ENCODE data around the gene UTF1. TPM values are rescaled to one million over a fixed set of nuclear protein-coding genes. Genes with fewer than 3 reads are reported as not detected.

UTF1 gene
- total RNA-seq, 2 experiments from 2014 or later = not detected

DNA sequence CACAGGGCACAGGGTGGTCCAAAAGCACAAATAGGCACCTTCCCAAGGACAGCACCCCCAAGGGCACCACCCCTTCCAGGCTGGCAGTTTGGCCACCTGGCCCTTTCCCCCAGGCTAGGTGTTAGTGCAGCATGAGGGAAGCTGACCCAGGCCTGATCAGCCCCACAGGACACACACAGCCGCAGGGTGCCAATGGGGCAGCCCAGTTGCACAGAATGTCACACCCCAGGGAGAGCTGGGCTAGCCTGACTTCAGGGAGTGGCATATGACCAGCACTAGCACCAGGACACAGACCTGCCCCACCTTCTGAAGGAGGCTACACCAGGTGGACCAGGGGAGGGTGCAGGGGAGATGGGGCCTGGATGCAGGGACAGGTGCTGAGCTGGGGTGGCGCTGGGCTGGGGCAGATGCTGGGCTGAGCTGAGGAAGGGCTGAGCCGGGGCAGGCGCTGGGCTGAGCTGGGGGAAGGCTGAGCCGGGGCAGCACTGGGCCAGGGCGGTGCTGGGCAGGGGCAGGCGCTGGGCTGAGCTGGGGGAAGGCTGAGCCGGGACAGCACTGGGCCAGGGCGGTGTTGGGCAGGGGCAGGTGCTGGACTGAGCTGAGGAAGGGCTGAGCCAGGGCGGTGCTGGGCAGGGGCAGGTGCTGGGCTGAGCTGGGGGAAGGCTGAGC is 50.5 kb downstream of the UTF1 start:
- no peak overlapping the region for H3K4me2 ChIP-seq (ENCODE audit: low read length)
- POLR2A ChIA-PET = no interaction called here
- intact Hi-C loops (cut with micrococcal nuclease; ENCODE audit: unreplicated experiment) = no loop called here

GRCh38 chr10:133281084-133281483 is 51.1 kb downstream of the UTF1 start:
- H3K9me2 ChIP-seq (ENCODE audit: insufficient read depth, low read length) = no peaks in the 10 kb centered on the region
- no peak overlapping the region for H3K27ac ChIP-seq (ENCODE audit: low read depth, low read length, poor library complexity, severe bottlenecking)
- intact Hi-C loops (cut with micrococcal nuclease; ENCODE audit: unreplicated experiment) = no loop called here
- no peaks in the 10 kb centered on the region for H3K79me2 ChIP-seq (ENCODE audit: insufficient read depth, low read depth, low read length)
- peaks cover 30% of the 10 kb centered on the region for H3K4me1 ChIP-seq (ENCODE audit: insufficient read depth, low read length, poor library complexity, severe bottlenecking)
- POLR2A ChIA-PET = no interaction called here
- H3K4me3 ChIP-seq (ENCODE audit: low read depth, low read length, poor library complexity, severe bottlenecking) = no peak overlapping the region
- H2AFZ ChIP-seq (ENCODE audit: low read length) = no peak overlapping the region
- DNase-seq (ENCODE audit: low spot score) = no peak
- peaks cover 33% of the 10 kb centered on the region for H3K36me3 ChIP-seq (ENCODE audit: insufficient read depth, low read length)
- CTCF ChIA-PET (ENCODE audit: unreplicated experiment) = no interaction called here
- no peak overlapping the region for H3K4me2 ChIP-seq (ENCODE audit: low read length)
- TF ChIP-seq, protein P1, sequence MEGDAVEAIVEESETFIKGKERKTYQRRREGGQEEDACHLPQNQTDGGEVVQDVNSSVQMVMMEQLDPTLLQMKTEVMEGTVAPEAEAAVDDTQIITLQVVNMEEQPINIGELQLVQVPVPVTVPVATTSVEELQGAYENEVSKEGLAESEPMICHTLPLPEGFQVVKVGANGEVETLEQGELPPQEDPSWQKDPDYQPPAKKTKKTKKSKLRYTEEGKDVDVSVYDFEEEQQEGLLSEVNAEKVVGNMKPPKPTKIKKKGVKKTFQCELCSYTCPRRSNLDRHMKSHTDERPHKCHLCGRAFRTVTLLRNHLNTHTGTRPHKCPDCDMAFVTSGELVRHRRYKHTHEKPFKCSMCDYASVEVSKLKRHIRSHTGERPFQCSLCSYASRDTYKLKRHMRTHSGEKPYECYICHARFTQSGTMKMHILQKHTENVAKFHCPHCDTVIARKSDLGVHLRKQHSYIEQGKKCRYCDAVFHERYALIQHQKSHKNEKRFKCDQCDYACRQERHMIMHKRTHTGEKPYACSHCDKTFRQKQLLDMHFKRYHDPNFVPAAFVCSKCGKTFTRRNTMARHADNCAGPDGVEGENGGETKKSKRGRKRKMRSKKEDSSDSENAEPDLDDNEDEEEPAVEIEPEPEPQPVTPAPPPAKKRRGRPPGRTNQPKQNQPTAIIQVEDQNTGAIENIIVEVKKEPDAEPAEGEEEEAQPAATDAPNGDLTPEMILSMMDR (conservative IDR thresholded peaks at IDR 0.05; ENCODE audit: low read length) = no peak
- no peak for TF ChIP-seq EZH2phosphoT487 (IDR thresholded peaks at IDR 0.05; ENCODE audit: borderline replicate concordance, low read depth, low read length)
- no peaks in the 10 kb centered on the region for H3K9me3 ChIP-seq (ENCODE audit: low read length)
- no TSS peak for BruUV-seq (replicated peaks)
- H4K20me1 ChIP-seq (ENCODE audit: insufficient read depth, low read length) = no peaks in the 10 kb centered on the region

More for the DNA sequence above, 50.5 kb downstream of the UTF1 start:
- H3K4me3 ChIP-seq (ENCODE audit: low read depth, low read length, poor library complexity, severe bottlenecking) = no peak overlapping the region
- no peaks in the 10 kb centered on the region for H3K79me2 ChIP-seq (ENCODE audit: insufficient read depth, low read depth, low read length)
- TF ChIP-seq, protein P1 (conservative IDR thresholded peaks at IDR 0.05; ENCODE audit: low read length) = no peak
- no peak for TF ChIP-seq EZH2phosphoT487 (IDR thresholded peaks at IDR 0.05; ENCODE audit: borderline replicate concordance, low read depth, low read length)
- H3K27ac ChIP-seq (ENCODE audit: low read depth, low read length, poor library complexity, severe bottlenecking) = no peak overlapping the region
- DNase-seq (ENCODE audit: low spot score) = no peak
- no peaks in the 10 kb centered on the region for H3K9me3 ChIP-seq (ENCODE audit: low read length)
- no peaks in the 10 kb centered on the region for H3K9me2 ChIP-seq (ENCODE audit: insufficient read depth, low read length)
- CTCF ChIA-PET (ENCODE audit: unreplicated experiment) = interaction anchor here (0.6 kb wide), 1 partner anchor 26 kb away, joined by 3 read pairs; no protein-coding TSS in a partner anchor
- peaks cover 28% of the 10 kb centered on the region for H3K36me3 ChIP-seq (ENCODE audit: insufficient read depth, low read length)
- no TSS peak for BruUV-seq (replicated peaks)
- no peaks in the 10 kb centered on the region for H4K20me1 ChIP-seq (ENCODE audit: insufficient read depth, low read length)
- H2AFZ ChIP-seq (ENCODE audit: low read length) = no peak overlapping the region
- peaks cover 35% of the 10 kb centered on the region for H3K4me1 ChIP-seq (ENCODE audit: insufficient read depth, low read length, poor library complexity, severe bottlenecking)

Small RNA genes lying within 50 kb of the gene (microRNA-seq; reads per million reads assigned to microRNA genes)
- gene MIR202 (ENCODE audit: borderline replicate concordance) = not detected

Other genes starting within 250 kb of the UTF1 start
- not detected in 2 replicates for gene ADGRA1, start 142.3 kb upstream of the UTF1 start, total RNA-seq (2014; rRNA removed; shearing (Covaris generic))
- not detected in 2 replicates for gene ADGRA1, start 142.3 kb upstream of the UTF1 start, total RNA-seq (2022)
- not detected in 2 replicates for gene KNDC1, start 70.0 kb upstream of the UTF1 start, total RNA-seq (2014; rRNA removed; shearing (Covaris generic))
- gene KNDC1, start 70.0 kb upstream of the UTF1 start, total RNA-seq (2022) = not detected in 2 replicates
- gene VENTX, start 7.6 kb downstream of the UTF1 start, total RNA-seq (2014; rRNA removed; shearing (Covaris generic)) = not detected in 2 replicates
- gene VENTX, start 7.6 kb downstream of the UTF1 start, total RNA-seq (2022) = not detected in 2 replicates
- gene ADAM8, start 46.7 kb downstream of the UTF1 start, total RNA-seq (2014; rRNA removed; shearing (Covaris generic)) = 7.5 and 10.0 TPM in 2 replicates
- 16.3 and 17.6 TPM in 2 replicates for gene ADAM8, start 46.7 kb downstream of the UTF1 start, total RNA-seq (2022)
- 37.8 and 40.5 TPM in 2 replicates for gene TUBGCP2, start 78.7 kb downstream of the UTF1 start, total RNA-seq (2014; rRNA removed; shearing (Covaris generic))
- gene TUBGCP2, start 78.7 kb downstream of the UTF1 start, total RNA-seq (2022) = 53.0 and 56.1 TPM in 2 replicates
- 64.7 and 95.0 TPM in 2 replicates for gene ZNF511, start 78.7 kb downstream of the UTF1 start, total RNA-seq (2014; rRNA removed; shearing (Covaris generic))
- 60.6 and 68.8 TPM in 2 replicates for gene ZNF511, start 78.7 kb downstream of the UTF1 start, total RNA-seq (2022)
- not detected in 2 replicates for gene CALY, start 106.7 kb downstream of the UTF1 start, total RNA-seq (2014; rRNA removed; shearing (Covaris generic))
- gene CALY, start 106.7 kb downstream of the UTF1 start, total RNA-seq (2022) = not detected in 2 replicates
- gene PRAP1, start 117.2 kb downstream of the UTF1 start, total RNA-seq (2014; rRNA removed; shearing (Covaris generic)) = not detected in 2 replicates
- not detected in 2 replicates for gene PRAP1, start 117.2 kb downstream of the UTF1 start, total RNA-seq (2022)
- gene FUOM, start 127.8 kb downstream of the UTF1 start, total RNA-seq (2014; rRNA removed; shearing (Covaris generic)) = 46.0 and 47.5 TPM in 2 replicates
- gene FUOM, start 127.8 kb downstream of the UTF1 start, total RNA-seq (2022) = 23.6 and 30.4 TPM in 2 replicates
- 39.5 and 48.3 TPM in 2 replicates for gene ECHS1, start 143.1 kb downstream of the UTF1 start, total RNA-seq (2014; rRNA removed; shearing (Covaris generic))
- 42.2 and 46.2 TPM in 2 replicates for gene ECHS1, start 143.1 kb downstream of the UTF1 start, total RNA-seq (2022)
- 5.9 and 10.7 TPM in 2 replicates for gene PAOX, start 149.0 kb downstream of the UTF1 start, total RNA-seq (2014; rRNA removed; shearing (Covaris generic))
- gene PAOX, start 149.0 kb downstream of the UTF1 start, total RNA-seq (2022) = 16.0 and 28.1 TPM in 2 replicates
- 60.3 and 85.6 TPM in 2 replicates for gene MTG1, start 163.9 kb downstream of the UTF1 start, total RNA-seq (2014; rRNA removed; shearing (Covaris generic))
- 101 and 107 TPM in 2 replicates for gene MTG1, start 163.9 kb downstream of the UTF1 start, total RNA-seq (2022)
- not detected in 2 replicates for gene SPRN, start 194.4 kb downstream of the UTF1 start, total RNA-seq (2014; rRNA removed; shearing (Covaris generic))
- not detected in 2 replicates for gene SPRN, start 194.4 kb downstream of the UTF1 start, total RNA-seq (2022)
- gene SCART1, start 223.7 kb downstream of the UTF1 start, total RNA-seq (2014; rRNA removed; shearing (Covaris generic)) = 7.3 and 10.0 TPM in 2 replicates
- gene SCART1, start 223.7 kb downstream of the UTF1 start, total RNA-seq (2022) = 10.9 and 15.2 TPM in 2 replicates

All from OCI-LY7 (cell line).